COR-L47 (cell line): ENCODE measurements around the gene LPAR2.
A peak's percentile ranks its signal among the peaks of the same experiment; 100 is the strongest.
"Not testable (repeated sequence)": the region's sequence is repeated elsewhere in the genome, so short reads cannot be mapped to it uniquely, and the experiment has no call there.

Experiments
- DNase-seq: peaks from one replicate; lab custom pipeline; 2025; lab: John Stamatoyannopoulos, UW

LPAR2 gene

GRCh38 chr19:19631346-19631745, 3.3 kb upstream of the LPAR2 start:
- DNase-seq, result no peak

GRCh38 chr19:19630426-19630825, 2.4 kb upstream of the LPAR2 start:
- no peak for DNase-seq

GRCh38 chr19:19630062-19630414, 2.0 kb upstream of the LPAR2 start:
- no peak for DNase-seq

GRCh38 chr19:19628501-19629134, 598 bp upstream of the LPAR2 start:
- DNase-seq, result no peak

GRCh38 chr19:19626516-19627472, 1.2 kb downstream of the LPAR2 start:
- no peak for DNase-seq

- DNase-seq, result no peak
Measured at GRCh38 chr19:19624032-19624570, 3.9 kb downstream of the LPAR2 start.

- DNase-seq, result no peak
Measured at GRCh38 chr19:19623383-19623782, 4.6 kb downstream of the LPAR2 start.

GRCh38 chr19:19619849-19620210, 8.2 kb downstream of the LPAR2 start:
- no peak for DNase-seq

GRCh38 chr19:19619181-19619848, 8.7 kb downstream of the LPAR2 start:
- DNase-seq, result no peak

GRCh38 chr19:19618219-19619051, 9.6 kb downstream of the LPAR2 start, which contains the start of gene PBX4:
Gene PBX4 (minus strand): TSS chr19:19618687. CDS start chr19:19618629, 58 bp downstream.
- peak; percentile 99 for DNase-seq

- DNase-seq, result no peak
Measured at GRCh38 chr19:19615086-19615485, 12.9 kb downstream of the LPAR2 start.

- no peak for DNase-seq
Measured at GRCh38 chr19:19613506-19613905, 14.5 kb downstream of the LPAR2 start.

GRCh38 chr19:19610376-19611202, 17.4 kb downstream of the LPAR2 start:
- no peak for DNase-seq

GRCh38 chr19:19606686-19607085, 21.3 kb downstream of the LPAR2 start:
- DNase-seq, result not testable (repeated sequence)

GRCh38 chr19:19606021-19606420, 22.0 kb downstream of the LPAR2 start:
- DNase-seq, result no peak

GRCh38 chr19:19602713-19603324, 25.2 kb downstream of the LPAR2 start:
- no peak for DNase-seq

GRCh38 chr19:19602136-19602712, 25.8 kb downstream of the LPAR2 start:
- no peak for DNase-seq

GRCh38 chr19:19600793-19601330, 27.2 kb downstream of the LPAR2 start:
- no peak for DNase-seq

GRCh38 chr19:19598728-19599451, 29.1 kb downstream of the LPAR2 start:
- not testable (repeated sequence) for DNase-seq
